Activated CD8-positive, alpha-beta memory T cell treated with anti-CD3 and anti-CD28 coated beads, Interleukin-2, amount 50 U/mL, for 24 hours (primary cell): ENCODE results near the gene TJP3.

Experiments used
- DNase-seq: peaks from one replicate; pipeline ENCODE4 v3.0.0-alpha.2; 2020; ENCODE audit errors: extremely low read depth

TJP3 gene

GRCh38 chr19:3690551-3691371, 17.4 kb upstream of the TJP3 start:
- DNase-seq: no peak

GRCh38 chr19:3691372-3691716, 16.8 kb upstream of the TJP3 start:
- DNase-seq: no peak

- DNase-seq: no peak
Measured at GRCh38 chr19:3691726-3692125, 16.5 kb upstream of the TJP3 start.

- DNase-seq: no peak
Measured at GRCh38 chr19:3692141-3693024, 15.8 kb upstream of the TJP3 start.

GRCh38 chr19:3693025-3693925, 14.9 kb upstream of the TJP3 start:
- no peak for DNase-seq

GRCh38 chr19:3694361-3695123, 13.6 kb upstream of the TJP3 start:
- no peak for DNase-seq

GRCh38 chr19:3695124-3695733, 13.0 kb upstream of the TJP3 start:
- no peak for DNase-seq

GRCh38 chr19:3695986-3696659, 12.1 kb upstream of the TJP3 start:
- DNase-seq: no peak

GRCh38 chr19:3696660-3696995, 11.6 kb upstream of the TJP3 start:
- no peak for DNase-seq

GRCh38 chr19:3697094-3697493, 11.1 kb upstream of the TJP3 start:
- no peak for DNase-seq

GRCh38 chr19:3697671-3698385, 10.4 kb upstream of the TJP3 start:
- DNase-seq: no peak

- no peak for DNase-seq
Measured at GRCh38 chr19:3698386-3698950, 9.7 kb upstream of the TJP3 start.

- DNase-seq: no peak
Measured at GRCh38 chr19:3698974-3699740, 9.0 kb upstream of the TJP3 start.

GRCh38 chr19:3699741-3700241, 8.4 kb upstream of the TJP3 start:
- no peak for DNase-seq

- peak; percentile 80 for DNase-seq
Measured at GRCh38 chr19:3700242-3701032, 7.7 kb upstream of the TJP3 start, which contains the start of gene PIP5K1C. Gene PIP5K1C, minus strand, starts transcription at chr19:3700468. Its CDS starts 78 bp downstream, at chr19:3700390.

GRCh38 chr19:3701200-3701599, 7.0 kb upstream of the TJP3 start:
- no peak for DNase-seq

GRCh38 chr19:3707868-3708206, 347 bp upstream of the TJP3 start:
- no peak for DNase-seq
